ENCODE measurements around the gene HPD.

DNA sequence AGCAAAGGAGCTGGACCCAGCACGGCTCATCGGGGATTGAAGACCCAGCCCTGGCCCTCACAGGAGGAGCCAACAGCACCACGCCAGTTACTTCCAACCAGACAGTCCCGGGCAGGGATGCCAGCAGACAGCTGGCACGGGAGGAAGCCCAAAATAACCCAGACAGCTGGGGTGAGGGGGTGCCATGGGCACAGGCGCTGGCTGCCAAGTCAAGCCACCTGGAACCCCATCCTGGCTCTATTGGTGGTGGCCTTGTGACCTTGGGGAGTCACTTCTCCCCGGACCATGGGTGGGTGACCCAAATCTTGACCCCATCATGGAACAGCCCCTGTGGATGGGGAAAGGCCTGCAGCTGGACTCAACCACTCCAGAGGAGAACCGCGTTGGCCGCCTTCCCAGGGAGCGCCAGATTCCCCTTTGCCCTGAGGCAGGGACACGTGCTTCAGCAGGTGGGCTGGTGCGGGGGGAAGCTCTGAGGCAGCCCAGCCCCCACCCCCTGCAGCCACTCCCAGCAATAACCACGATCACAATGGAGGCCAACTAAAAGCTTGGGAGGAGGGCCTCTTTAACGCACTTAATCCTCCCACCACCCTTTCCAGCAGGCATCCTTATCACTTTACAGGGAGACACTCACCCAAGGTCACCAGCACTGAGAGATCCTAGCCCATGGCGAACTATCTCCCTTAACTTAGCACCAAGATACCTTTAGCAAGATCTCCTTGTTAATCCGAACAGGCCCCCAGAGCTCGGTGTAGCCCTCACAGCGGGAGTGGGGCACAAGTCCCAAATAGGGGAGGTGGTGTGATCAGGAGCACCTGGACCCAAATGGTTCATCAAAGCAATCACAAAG, 60.5 kb downstream of the HPD start:
- TF ChIP-seq, protein P1, sequence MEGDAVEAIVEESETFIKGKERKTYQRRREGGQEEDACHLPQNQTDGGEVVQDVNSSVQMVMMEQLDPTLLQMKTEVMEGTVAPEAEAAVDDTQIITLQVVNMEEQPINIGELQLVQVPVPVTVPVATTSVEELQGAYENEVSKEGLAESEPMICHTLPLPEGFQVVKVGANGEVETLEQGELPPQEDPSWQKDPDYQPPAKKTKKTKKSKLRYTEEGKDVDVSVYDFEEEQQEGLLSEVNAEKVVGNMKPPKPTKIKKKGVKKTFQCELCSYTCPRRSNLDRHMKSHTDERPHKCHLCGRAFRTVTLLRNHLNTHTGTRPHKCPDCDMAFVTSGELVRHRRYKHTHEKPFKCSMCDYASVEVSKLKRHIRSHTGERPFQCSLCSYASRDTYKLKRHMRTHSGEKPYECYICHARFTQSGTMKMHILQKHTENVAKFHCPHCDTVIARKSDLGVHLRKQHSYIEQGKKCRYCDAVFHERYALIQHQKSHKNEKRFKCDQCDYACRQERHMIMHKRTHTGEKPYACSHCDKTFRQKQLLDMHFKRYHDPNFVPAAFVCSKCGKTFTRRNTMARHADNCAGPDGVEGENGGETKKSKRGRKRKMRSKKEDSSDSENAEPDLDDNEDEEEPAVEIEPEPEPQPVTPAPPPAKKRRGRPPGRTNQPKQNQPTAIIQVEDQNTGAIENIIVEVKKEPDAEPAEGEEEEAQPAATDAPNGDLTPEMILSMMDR (conservative IDR thresholded peaks at IDR 0.05; ENCODE audit: low read depth, low read length) = no peak
- no peak for TF ChIP-seq EZH2 (IDR thresholded peaks at IDR 0.05; ENCODE audit: borderline replicate concordance, low read depth, low read length, poor library complexity, severe bottlenecking)
